Measurements from ENCODE around the gene MYL6. TPM values are rescaled to one million over a fixed set of nuclear protein-coding genes. Genes with fewer than 3 reads are reported as not detected.
A peak's percentile ranks its signal among the peaks of the same experiment; 100 is the strongest.

MYL6 gene
- total and polyA plus RNA-seq, 2 donors from 2014 or later, result 1,630 to 4,190 TPM

- Histone ChIP-seq H3K27me3 (ENCODE audit: control insufficient read depth, insufficient read depth, low read length) (no peaks in the 10 kb centered on the region), H3K36me3 (ENCODE audit: control insufficient read depth in 2 of 3, insufficient read depth in 3 of 3, low read length in 3 of 3) (peaks cover 4 to 20% (median 18%) of the 10 kb centered on the region in 3 donors), H3K4me1 (ENCODE audit: control insufficient read depth in 2 of 3, insufficient read depth in 2 of 3, low read depth in 1 of 3, low read length in 3 of 3) (peaks cover 11 to 25% (median 12%) of the 10 kb centered on the region in 3 donors), H3K9me3 (ENCODE audit: control insufficient read depth in 2 of 3, insufficient read depth in 1 of 3, low read length in 3 of 3) (no peaks in the 10 kb centered on the region), H3K4me3 (ENCODE audit: low read length in 3 of 3) (peak overlapping the region; percentile 80 to 83 (median 82)), H3K27ac (ENCODE audit: low read depth in 2 of 2, low read length in 2 of 2) (peak overlapping the region; percentile 88 to 90), H3K9ac (ENCODE audit: low read length in 3 of 3) (peak overlapping the region; percentile 77 to 95 (median 90))
- no peak for TF ChIP-seq CTCF (IDR thresholded peaks at IDR 0.05; ENCODE audit: borderline replicate concordance, extremely low read depth, insufficient read depth)
- FAIRE-seq, result no peak
- peak in 4 of 5 donors; percentile 47 to 84 (median 60) for DNase-seq
- intact Hi-C loops (cut with DNase I), result loop anchor here (10.0 kb wide), 1 partner anchor 56 kb away; the partner anchor contains the start of gene SMARCC2
Observed at GRCh38 chr12:56128670-56129205, 29.4 kb upstream of the MYL6 start.

GRCh38 chr12:56129206-56129941 lies 28.8 kb upstream of the MYL6 start:
- no peak for TF ChIP-seq CTCF (IDR thresholded peaks at IDR 0.05; ENCODE audit: borderline replicate concordance, extremely low read depth, insufficient read depth)
- intact Hi-C loops (cut with DNase I), result loop anchor here (10.0 kb wide), 1 partner anchor 55 kb away; the partner anchor contains the start of gene SMARCC2

GRCh38 chr12:56129942-56130495 lies 28.1 kb upstream of the MYL6 start:
- intact Hi-C loops (cut with DNase I), result loop anchor here (10.0 kb wide), 1 partner anchor 55 kb away; the partner anchor contains the start of gene SMARCC2
- H3K36me3 ChIP-seq (ENCODE audit: control insufficient read depth in 2 of 3, insufficient read depth in 3 of 3, low read length in 3 of 3), result peaks cover 4 to 25% (median 24%) of the 10 kb centered on the region in 3 donors
- no peak for TF ChIP-seq CTCF (IDR thresholded peaks at IDR 0.05; ENCODE audit: borderline replicate concordance, extremely low read depth, insufficient read depth)
- FAIRE-seq (no peak), DNase-seq (peak in 3 of 5 donors; percentile 21 to 63 (median 29))
- peaks cover 11 to 25% (median 12%) of the 10 kb centered on the region in 3 donors for H3K4me1 ChIP-seq (ENCODE audit: control insufficient read depth in 2 of 3, insufficient read depth in 2 of 3, low read depth in 1 of 3, low read length in 3 of 3)
- peak overlapping the region in 1 of 3 donors; percentile 90 for H3K9ac ChIP-seq (ENCODE audit: low read length in 3 of 3)
- H3K4me3 ChIP-seq (ENCODE audit: low read length in 3 of 3), result peak overlapping the region in 1 of 3 donors; percentile 80
- H3K27ac ChIP-seq (ENCODE audit: low read depth in 2 of 2, low read length in 2 of 2), result no peak overlapping the region
- no peaks in the 10 kb centered on the region for H3K27me3 ChIP-seq (ENCODE audit: control insufficient read depth, insufficient read depth, low read length)
- H3K9me3 ChIP-seq (ENCODE audit: control insufficient read depth in 2 of 3, insufficient read depth in 1 of 3, low read length in 3 of 3), result no peaks in the 10 kb centered on the region

More at GRCh38 chr12:56129206-56129941, 28.8 kb upstream of the MYL6 start:
- Histone ChIP-seq H3K27me3 (ENCODE audit: control insufficient read depth, insufficient read depth, low read length) (no peaks in the 10 kb centered on the region), H3K27ac (ENCODE audit: low read depth in 2 of 2, low read length in 2 of 2) (peak overlapping the region; percentile 88 to 90), H3K4me1 (ENCODE audit: control insufficient read depth in 2 of 3, insufficient read depth in 2 of 3, low read depth in 1 of 3, low read length in 3 of 3) (peaks cover 11 to 25% (median 12%) of the 10 kb centered on the region in 3 donors), H3K4me3 (ENCODE audit: low read length in 3 of 3) (peak overlapping the region; percentile 80 to 83 (median 82)), H3K36me3 (ENCODE audit: control insufficient read depth in 2 of 3, insufficient read depth in 3 of 3, low read length in 3 of 3) (peaks cover 4 to 25% (median 24%) of the 10 kb centered on the region in 3 donors), H3K9me3 (ENCODE audit: control insufficient read depth in 2 of 3, insufficient read depth in 1 of 3, low read length in 3 of 3) (no peaks in the 10 kb centered on the region), H3K9ac (ENCODE audit: low read length in 3 of 3) (peak overlapping the region; percentile 77 to 95 (median 90))
- DNase-seq (peak; percentile 81 to 92 (median 87)), FAIRE-seq (no peak)
